GM12891 (cell line): ENCODE results near the gene NRXN3.

Experiments
- DNase-seq: peaks from one replicate; pipeline ENCODE4 v3.0.0; 2011; ENCODE audit warnings: low spot score; ENCODE audit not compliant: insufficient read length
- FAIRE-seq: peaks from 2 replicates; lab custom pipeline; 2011; peaks lifted over from hg19 to GRCh38; lab: Jason Lieb, UNC
- PAX5 ChIP-seq: IDR thresholded peaks from 2 replicates; pipeline ENCODE4 v1.6.1; 2011; ENCODE audit warnings: low read length, moderate library complexity, mild to moderate bottlenecking; ENCODE audit not compliant: insufficient read depth, severe bottlenecking
- POLR2A ChIP-seq: IDR thresholded peaks from 2 replicates; pipeline ENCODE4 v1.6.1; 2011; ENCODE audit warnings: low read depth, low read length, control low read depth
- POLR2AphosphoS5 ChIP-seq: IDR thresholded peaks from 2 replicates; pipeline ENCODE4 v1.6.1; 2011; ENCODE audit warnings: low read depth, low read length, control low read depth
- POU2F2 ChIP-seq: IDR thresholded peaks from 2 replicates; pipeline ENCODE4 v1.6.1; 2011; ENCODE audit warnings: low read depth, mild to moderate bottlenecking, control low read depth, low read length, moderate library complexity
- SPI1 ChIP-seq: IDR thresholded peaks from 2 replicates; pipeline ENCODE4 v1.6.1; 2011; ENCODE audit warnings: low read depth, low read length, control low read depth
- TAF1 ChIP-seq: IDR thresholded peaks from 2 replicates; pipeline ENCODE4 v1.6.1; 2011; ENCODE audit warnings: low read depth, low read length, control low read depth

NRXN3 gene

DNA sequence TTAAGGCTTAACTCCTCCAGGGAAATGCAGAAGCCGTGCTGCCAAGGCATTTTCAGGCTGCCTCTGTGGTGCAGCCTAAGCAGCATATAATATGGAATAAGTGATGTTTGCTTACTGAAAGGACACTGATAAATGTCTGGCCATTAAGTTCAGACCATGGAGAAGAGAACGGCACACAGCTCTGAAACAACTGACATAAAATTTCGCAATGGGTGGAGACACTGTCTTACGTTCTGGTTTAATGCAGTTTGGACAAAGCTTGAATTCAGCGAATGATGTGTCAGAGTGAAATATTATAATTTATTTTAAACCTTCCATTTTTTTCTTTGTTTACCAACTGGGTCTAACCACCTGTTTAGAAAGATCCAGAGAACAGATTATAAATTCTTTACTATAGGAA, 27.2 kb upstream of the NRXN3 start:
- no peak for TF ChIP-seq POLR2AphosphoS5
- no peak for TF ChIP-seq POLR2A
- TF ChIP-seq SPI1, result no peak
- no peak for TF ChIP-seq PAX5
- no peak for TF ChIP-seq TAF1
- no peak for TF ChIP-seq POU2F2
- FAIRE-seq, result no peak
- no peak for DNase-seq

DNA sequence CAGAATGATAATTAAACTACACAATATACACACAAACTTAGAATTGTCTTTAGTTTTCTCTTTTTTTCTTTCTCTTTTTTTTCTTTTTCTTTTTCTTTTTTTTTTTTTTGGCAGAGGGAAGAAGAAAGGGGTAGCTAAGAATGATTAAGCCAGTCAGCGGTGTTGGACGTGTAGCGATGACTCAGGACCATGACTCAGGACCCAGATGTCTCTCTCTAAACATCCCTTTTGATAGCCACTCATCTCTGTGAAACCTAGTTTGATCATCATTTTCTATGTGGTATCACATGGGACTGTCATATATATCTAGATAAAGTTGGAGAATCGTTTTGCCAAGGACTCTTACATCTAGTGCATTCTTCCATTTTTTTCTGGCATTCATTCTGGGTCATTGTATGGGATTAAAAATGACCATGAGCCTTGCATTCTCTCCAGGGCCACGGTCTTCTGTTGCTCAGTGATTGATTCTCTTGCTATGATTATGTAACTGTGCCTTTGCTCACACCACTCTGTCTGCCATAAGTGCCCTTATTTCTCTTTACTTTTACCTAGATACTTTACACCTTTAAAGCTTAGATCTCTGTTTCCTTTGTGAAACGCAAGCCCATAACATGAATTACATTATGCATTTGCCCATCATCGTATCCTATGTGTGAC, 26.6 kb upstream of the NRXN3 start:
- no peak for DNase-seq
- FAIRE-seq, result no peak

DNA sequence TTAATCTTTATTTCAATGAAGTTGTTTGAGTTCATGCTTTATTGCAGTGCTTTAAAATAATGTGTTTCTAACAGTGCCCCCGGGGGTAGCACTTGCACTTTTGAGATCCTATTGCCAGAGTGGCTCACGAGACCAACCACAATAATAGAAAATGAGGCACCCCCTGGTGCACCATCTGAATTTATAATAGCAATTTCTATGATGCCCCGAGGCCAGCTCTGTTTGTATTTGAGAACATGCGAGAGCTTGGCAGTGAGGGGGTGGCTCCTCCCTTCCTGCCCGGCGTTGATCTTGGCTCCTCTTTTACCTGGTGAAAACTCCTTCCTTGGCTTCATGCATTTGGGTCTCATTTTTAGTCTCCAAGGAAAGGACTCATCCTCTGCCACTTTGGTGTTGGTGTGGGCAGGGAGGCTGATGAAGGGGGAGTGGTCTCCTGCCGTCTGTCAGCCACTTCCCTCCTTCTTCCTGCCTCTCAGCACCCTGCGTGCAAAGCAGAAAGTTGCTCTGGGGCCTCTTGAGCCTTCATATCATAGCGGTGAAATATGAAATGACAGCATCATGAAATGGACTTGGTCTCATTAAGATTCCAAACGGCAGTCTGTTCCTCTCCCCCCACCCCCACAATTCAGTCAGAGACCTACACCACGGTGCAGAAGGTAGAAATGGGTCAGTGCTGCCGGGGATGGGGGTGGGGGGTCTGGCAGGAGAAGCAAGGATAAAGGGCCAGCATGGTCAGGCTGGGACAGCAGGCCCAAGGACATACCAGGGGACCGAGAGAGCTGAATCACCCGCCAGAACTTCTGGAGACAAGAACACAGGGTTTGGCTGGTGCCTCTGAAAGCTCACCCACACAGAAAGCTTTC, 17.7 kb upstream of the NRXN3 start:
- no peak for DNase-seq
- FAIRE-seq, result no peak

More for the DNA sequence above, 26.6 kb upstream of the NRXN3 start:
- TF ChIP-seq PAX5, result no peak
- no peak for TF ChIP-seq TAF1
- no peak for TF ChIP-seq POU2F2
- TF ChIP-seq POLR2A, result no peak
- TF ChIP-seq SPI1, result no peak
- TF ChIP-seq POLR2AphosphoS5, result no peak

DNA sequence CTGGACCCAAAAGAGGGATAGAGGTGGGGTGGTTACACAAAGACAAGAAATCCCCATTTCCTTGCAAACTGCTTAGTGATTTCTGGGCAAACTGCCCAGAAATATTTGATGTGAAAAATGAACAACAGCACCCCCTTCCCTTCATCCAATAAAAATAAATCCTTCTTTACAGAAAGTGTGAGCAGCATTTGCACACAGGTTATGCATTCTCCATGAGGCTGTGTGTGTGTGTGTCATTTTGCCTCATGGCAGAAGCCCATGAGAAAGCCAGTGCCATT, 17.2 kb upstream of the NRXN3 start:
- no peak for FAIRE-seq
- no peak for DNase-seq
- TF ChIP-seq POLR2A (no peak), TAF1 (no peak)

More for the DNA sequence above, 17.7 kb upstream of the NRXN3 start:
- no peak for TF ChIP-seq POLR2AphosphoS5
- no peak for TF ChIP-seq PAX5
- TF ChIP-seq POU2F2, result no peak

DNA sequence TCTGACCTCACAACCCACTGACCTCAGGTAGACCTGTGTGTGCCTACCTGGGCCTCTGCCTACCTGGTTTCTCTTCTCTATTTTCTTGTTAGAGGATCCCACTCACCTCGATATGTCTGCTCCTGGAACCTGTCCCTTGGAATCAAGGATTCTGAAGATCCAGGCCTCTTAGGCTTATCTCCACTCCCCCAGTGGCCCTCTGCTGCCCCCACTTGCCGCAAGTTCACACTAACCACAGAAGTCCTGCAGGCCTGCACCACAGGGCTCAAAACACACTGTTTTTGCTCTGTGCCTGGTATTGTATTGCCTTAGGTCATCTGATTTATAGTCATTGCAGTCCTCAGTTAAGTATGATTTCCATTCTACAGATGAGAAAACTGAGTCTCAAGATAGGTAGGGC, 15.3 kb upstream of the NRXN3 start:
- no peak for FAIRE-seq
- TF ChIP-seq POLR2AphosphoS5 (no peak), POLR2A (no peak), PAX5 (no peak), TAF1 (no peak), SPI1 (no peak), POU2F2 (no peak)
- no peak for DNase-seq

DNA sequence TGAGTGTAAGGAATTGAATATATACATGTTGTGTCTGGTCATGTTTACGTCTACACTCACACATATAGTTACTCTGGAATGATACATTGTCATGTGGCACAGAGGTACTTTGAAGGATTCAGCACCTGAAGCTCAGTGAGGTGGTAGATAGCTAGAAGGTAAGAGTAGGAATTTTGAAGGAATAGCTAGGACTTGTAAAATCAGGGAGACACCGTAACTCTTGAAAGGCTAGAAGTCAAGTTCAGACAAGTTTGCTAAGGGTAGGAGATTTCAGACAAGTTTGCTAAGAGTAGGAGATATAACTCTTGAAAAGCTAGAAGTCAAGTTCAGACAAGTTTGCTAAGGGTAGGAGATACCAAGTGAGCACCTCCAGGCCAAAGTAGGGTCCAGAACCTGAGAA, 14.0 kb upstream of the NRXN3 start:
- DNase-seq, result no peak
- no peak for FAIRE-seq
- TF ChIP-seq TAF1 (no peak), POLR2A (no peak), PAX5 (no peak), POLR2AphosphoS5 (no peak), POU2F2 (no peak), SPI1 (no peak)

DNA sequence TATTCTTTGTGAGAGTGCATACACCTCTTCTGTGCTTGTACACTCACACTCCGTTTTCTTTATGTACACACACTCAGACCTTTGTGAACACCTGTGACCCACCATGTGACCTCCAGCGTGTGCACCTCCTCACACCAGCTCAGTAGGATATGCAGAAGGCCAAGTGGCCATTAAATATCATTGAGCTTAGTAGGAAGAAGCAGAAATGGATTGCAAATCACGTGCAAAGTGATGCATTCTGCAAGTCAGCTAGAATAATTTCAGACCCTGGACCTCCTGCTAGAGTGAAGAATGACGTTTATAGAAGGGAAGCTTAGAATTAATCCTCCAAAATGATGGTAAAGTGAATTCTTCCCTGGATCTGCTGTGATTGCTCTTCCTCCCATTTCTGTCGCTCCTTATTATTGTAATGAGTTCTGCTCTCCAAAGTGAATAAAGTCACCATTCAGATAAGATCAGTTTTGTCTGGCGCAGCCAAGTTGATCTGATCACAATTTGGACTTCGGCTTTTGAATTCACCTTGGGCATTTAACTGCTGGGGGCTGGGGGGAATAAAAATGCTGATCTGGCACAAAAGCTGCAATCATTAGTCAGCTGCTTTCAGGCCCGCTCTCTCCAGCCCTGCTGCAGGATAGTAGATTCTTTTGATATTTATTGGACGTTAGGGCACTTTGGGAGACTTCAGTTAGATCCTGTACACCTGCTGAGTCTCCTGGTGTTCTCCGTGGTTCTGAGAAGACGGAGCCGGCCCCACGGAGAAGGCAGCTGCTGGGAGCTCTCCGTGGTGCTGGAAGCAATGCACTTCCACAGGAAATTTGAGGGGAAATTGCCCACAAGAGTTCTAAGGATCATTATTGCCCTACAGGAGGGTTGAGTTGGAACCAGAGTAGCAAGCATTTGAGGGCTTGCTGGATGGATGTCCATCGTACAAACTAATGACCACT, 12.4 kb upstream of the NRXN3 start:
- FAIRE-seq (no peak), DNase-seq (no peak)
- TF ChIP-seq POU2F2 (no peak), POLR2AphosphoS5 (no peak), TAF1 (no peak), POLR2A (no peak), SPI1 (no peak), PAX5 (no peak)

DNA sequence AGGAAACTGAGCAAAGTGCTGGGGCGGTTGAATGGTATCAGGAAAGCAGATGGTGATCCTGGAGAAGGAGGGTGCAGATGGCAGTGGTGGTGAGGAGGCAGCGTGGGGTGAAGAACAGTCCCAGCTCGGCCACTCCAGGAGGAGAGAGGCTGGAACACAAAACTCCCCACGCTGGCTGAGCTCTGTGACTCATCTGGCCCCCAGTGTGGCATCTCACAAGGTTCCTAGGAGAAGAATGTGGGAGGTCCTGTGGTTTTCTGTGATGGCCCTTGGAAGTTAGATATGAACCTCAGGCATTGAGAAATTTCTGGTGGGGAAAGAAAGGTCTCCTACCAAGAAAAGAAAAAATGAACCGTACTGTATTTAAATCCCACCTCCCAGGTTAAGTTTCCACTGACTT, 8.0 kb upstream of the NRXN3 start:
- no peak for DNase-seq

DNA sequence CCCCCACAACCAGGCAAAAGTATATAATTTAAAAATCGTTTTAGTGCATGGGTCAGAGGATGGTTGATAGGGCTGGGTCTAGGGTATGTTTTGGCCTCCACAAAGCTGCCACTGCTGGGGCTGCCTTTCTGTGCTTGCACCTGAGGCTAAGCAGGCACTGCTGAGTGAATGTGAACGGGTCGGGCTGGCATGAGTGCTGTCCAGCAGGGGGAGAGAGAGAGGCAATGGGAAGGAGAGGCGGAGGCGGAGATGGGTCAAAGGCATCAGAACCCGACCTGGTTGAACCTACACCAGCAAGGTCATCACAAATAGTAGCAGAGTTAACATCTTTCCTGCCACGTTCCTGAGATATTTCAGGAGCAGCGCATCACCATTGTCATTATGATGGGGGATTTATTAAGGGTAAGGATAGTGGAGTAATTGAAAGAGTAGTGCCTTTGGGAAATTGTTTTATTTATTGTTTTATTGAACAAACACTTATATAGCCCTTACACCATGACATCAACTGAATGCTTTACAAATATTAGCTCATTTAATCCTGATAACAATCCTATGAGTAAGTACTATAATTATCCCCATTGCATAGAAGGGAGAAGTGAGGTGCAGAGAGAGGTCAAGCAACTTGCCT, 5.8 kb upstream of the NRXN3 start:
- DNase-seq (peak; percentile 25), FAIRE-seq (no peak)
- no peak for TF ChIP-seq POLR2A
- TF ChIP-seq POLR2AphosphoS5, result no peak
- TF ChIP-seq TAF1, result no peak
- TF ChIP-seq PAX5, result no peak
- TF ChIP-seq SPI1, result no peak
- no peak for TF ChIP-seq POU2F2

More for the DNA sequence above, 8.0 kb upstream of the NRXN3 start:
- no peak for FAIRE-seq
- TF ChIP-seq SPI1 (no peak), POLR2AphosphoS5 (no peak)
